Measurements from ENCODE around the gene DDX49.

Gene DDX49

GRCh38 chr19:18895824-18896341, 23.6 kb upstream of the DDX49 start, which contains the start of gene CERS1:
Gene CERS1, minus strand, starts transcription at chr19:18896158. Its CDS starts 86 bp downstream, at chr19:18896072.
- H3K4ac ChIP-seq (ENCODE audit: low read length): peak within 1 kb of the TSS; percentile 37
- peaks cover 2% of the 10 kb centered on the region for H3K79me1 ChIP-seq (ENCODE audit: low read depth, low read length)
- no CpG with 5 or more reads among the region's 89 CpGs for WGBS, 2 donors (ENCODE audit: extremely low coverage in 2 of 2, insufficient read length in 2 of 2, insufficient replicate concordance in 1 of 2)
- peak within 1 kb of the TSS; percentile 90 for H2BK12ac ChIP-seq (ENCODE audit: low read length)
- peak within 1 kb of the TSS; percentile 79 for H2BK15ac ChIP-seq (ENCODE audit: low read length)
- H3K23ac ChIP-seq (ENCODE audit: low read depth, low read length, poor library complexity): peak within 1 kb of the TSS; percentile 80
- peaks cover 12 to 25% of the 10 kb centered on the region in 2 donors for H3K4me1 ChIP-seq (ENCODE audit: control insufficient read depth in 2 of 2, insufficient read depth in 1 of 2, low read depth in 1 of 2, low read length in 2 of 2)
- peak within 1 kb of the TSS; percentile 96 for H3K9ac ChIP-seq (ENCODE audit: low read depth, low read length, poor library complexity)
- peak within 1 kb of the TSS; percentile 87 for H2BK120ac ChIP-seq (ENCODE audit: low read depth, low read length)
- H4K91ac ChIP-seq (ENCODE audit: low read depth, low read length, poor library complexity): no peak within 1 kb of the TSS
- H3K14ac ChIP-seq (ENCODE audit: low read length): peak within 1 kb of the TSS; percentile 94
- H3K9me3 ChIP-seq (replicated peaks in 1 of 2; ENCODE audit: control insufficient read depth in 2 of 2, insufficient read depth in 1 of 2, low read depth in 1 of 2, low read length in 2 of 2): peaks cover 0 to 4% of the 10 kb centered on the region in 2 donors
- H3K36me3 ChIP-seq (replicated peaks in 1 of 2; ENCODE audit: control insufficient read depth in 2 of 2, insufficient read depth in 2 of 2, low read length in 2 of 2): peaks cover 10 to 44% of the 10 kb centered on the region in 2 donors
- H2AK5ac ChIP-seq (ENCODE audit: low read depth, low read length): peak within 1 kb of the TSS; percentile 92
- peak; percentile 54 for DNase-seq (ENCODE audit: low spot score)
- H3K4me3 ChIP-seq (ENCODE audit: low read length in 2 of 2): peak within 1 kb of the TSS; percentile 84 to 98
- peak within 1 kb of the TSS; percentile 91 for H2AFZ ChIP-seq (ENCODE audit: low read length)
- peak within 1 kb of the TSS; percentile 82 for H2BK5ac ChIP-seq (ENCODE audit: low read length)
- H3K27ac ChIP-seq (replicated peaks; ENCODE audit: low read length): no peak within 1 kb of the TSS
- peak within 1 kb of the TSS; percentile 91 for H3K4me2 ChIP-seq (ENCODE audit: insufficient read depth, low read length, poor library complexity, severe bottlenecking)
- peaks cover 0 to 6% (median 0%) of the 10 kb centered on the region in 3 experiments for H3K27me3 ChIP-seq (ENCODE audit: control insufficient read depth in 3 of 3, insufficient read depth in 3 of 3, low read depth in 1 of 3, low read length in 3 of 3)
- peak within 1 kb of the TSS; percentile 82 for H4K8ac ChIP-seq (ENCODE audit: low read depth, low read length)
- peak within 1 kb of the TSS; percentile 98 for H3K18ac ChIP-seq (ENCODE audit: low read length)

GRCh38 chr19:18896421-18896841, 23.1 kb upstream of the DDX49 start:
- Histone ChIP-seq H2BK12ac (ENCODE audit: low read length) (peak overlapping the region; percentile 90), H3K18ac (ENCODE audit: low read length) (peak overlapping the region; percentile 98), H3K4me1 (ENCODE audit: control insufficient read depth in 2 of 2, insufficient read depth in 1 of 2, low read depth in 1 of 2, low read length in 2 of 2) (peaks cover 12 to 25% of the 10 kb centered on the region in 2 donors), H3K27ac (replicated peaks; ENCODE audit: low read length) (no peak overlapping the region), H3K27me3 (ENCODE audit: control insufficient read depth in 3 of 3, insufficient read depth in 3 of 3, low read depth in 1 of 3, low read length in 3 of 3) (peaks cover 0 to 6% (median 0%) of the 10 kb centered on the region in 3 experiments), H3K36me3 (replicated peaks in 1 of 2; ENCODE audit: control insufficient read depth in 2 of 2, insufficient read depth in 2 of 2, low read length in 2 of 2) (peaks cover 15 to 44% of the 10 kb centered on the region in 2 donors), H3K23ac (ENCODE audit: low read depth, low read length, poor library complexity) (peak overlapping the region; percentile 80), H2AFZ (ENCODE audit: low read length) (peak overlapping the region; percentile 66), H2BK120ac (ENCODE audit: low read depth, low read length) (peak overlapping the region; percentile 87), H3K79me1 (ENCODE audit: low read depth, low read length) (no peaks in the 10 kb centered on the region), H2BK5ac (ENCODE audit: low read length) (peak overlapping the region; percentile 82), H2AK5ac (ENCODE audit: low read depth, low read length) (peak overlapping the region; percentile 92), H4K91ac (ENCODE audit: low read depth, low read length, poor library complexity) (no peak overlapping the region), H3K4me2 (ENCODE audit: insufficient read depth, low read length, poor library complexity, severe bottlenecking) (peak overlapping the region; percentile 49), H3K4me3 (ENCODE audit: low read length in 2 of 2) (peak overlapping the region in 1 of 2 donors; percentile 71), H3K14ac (ENCODE audit: low read length) (peak overlapping the region; percentile 94), H3K4ac (ENCODE audit: low read length) (peak overlapping the region; percentile 37), H3K9ac (ENCODE audit: low read depth, low read length, poor library complexity) (peak overlapping the region; percentile 88), H3K9me3 (replicated peaks in 1 of 2; ENCODE audit: control insufficient read depth in 2 of 2, insufficient read depth in 1 of 2, low read depth in 1 of 2, low read length in 2 of 2) (peaks cover 0 to 7% of the 10 kb centered on the region in 2 donors), H4K8ac (ENCODE audit: low read depth, low read length) (peak overlapping the region; percentile 82), H2BK15ac (ENCODE audit: low read length) (peak overlapping the region; percentile 58)
- DNase-seq (ENCODE audit: low spot score): no peak
- no CpG with 5 or more reads among the region's 33 CpGs for WGBS, 2 donors (ENCODE audit: extremely low coverage in 2 of 2, insufficient read length in 2 of 2, insufficient replicate concordance in 1 of 2)

- H3K27ac ChIP-seq (replicated peaks; ENCODE audit: low read length): no peak overlapping the region
- H3K27me3 ChIP-seq (ENCODE audit: control insufficient read depth in 3 of 3, insufficient read depth in 3 of 3, low read depth in 1 of 3, low read length in 3 of 3): peaks cover 0 to 6% (median 0%) of the 10 kb centered on the region in 3 experiments
- H3K4me3 ChIP-seq (ENCODE audit: low read length in 2 of 2): peak overlapping the region in 1 of 2 donors; percentile 4
- H4K8ac ChIP-seq (ENCODE audit: low read depth, low read length): no peak overlapping the region
- no peak overlapping the region for H3K14ac ChIP-seq (ENCODE audit: low read length)
- peak overlapping the region; percentile 79 for H2BK15ac ChIP-seq (ENCODE audit: low read length)
- H2AFZ ChIP-seq (ENCODE audit: low read length): no peak overlapping the region
- H2BK5ac ChIP-seq (ENCODE audit: low read length): peak overlapping the region; percentile 82
- no peak overlapping the region for H2BK12ac ChIP-seq (ENCODE audit: low read length)
- peak overlapping the region; percentile 69 for H3K23ac ChIP-seq (ENCODE audit: low read depth, low read length, poor library complexity)
- DNase-seq (ENCODE audit: low spot score): no peak
- no peak overlapping the region for H3K4me2 ChIP-seq (ENCODE audit: insufficient read depth, low read length, poor library complexity, severe bottlenecking)
- H3K79me1 ChIP-seq (ENCODE audit: low read depth, low read length): no peaks in the 10 kb centered on the region
- H3K4me1 ChIP-seq (ENCODE audit: control insufficient read depth in 2 of 2, insufficient read depth in 1 of 2, low read depth in 1 of 2, low read length in 2 of 2): peaks cover 12 to 25% of the 10 kb centered on the region in 2 donors
- H3K36me3 ChIP-seq (replicated peaks in 1 of 2; ENCODE audit: control insufficient read depth in 2 of 2, insufficient read depth in 2 of 2, low read length in 2 of 2): peaks cover 14 to 40% of the 10 kb centered on the region in 2 donors
- peak overlapping the region; percentile 92 for H2AK5ac ChIP-seq (ENCODE audit: low read depth, low read length)
- H3K9ac ChIP-seq (ENCODE audit: low read depth, low read length, poor library complexity): peak overlapping the region; percentile 50
- peak overlapping the region; percentile 65 for H3K18ac ChIP-seq (ENCODE audit: low read length)
- peaks cover 0 to 8% of the 10 kb centered on the region in 2 donors for H3K9me3 ChIP-seq (replicated peaks in 1 of 2; ENCODE audit: control insufficient read depth in 2 of 2, insufficient read depth in 1 of 2, low read depth in 1 of 2, low read length in 2 of 2)
- no peak overlapping the region for H4K91ac ChIP-seq (ENCODE audit: low read depth, low read length, poor library complexity)
- no peak overlapping the region for H3K4ac ChIP-seq (ENCODE audit: low read length)
- no peak overlapping the region for H2BK120ac ChIP-seq (ENCODE audit: low read depth, low read length)
- no CpG with 5 or more reads among the region's 25 CpGs for WGBS, 2 donors (ENCODE audit: extremely low coverage in 2 of 2, insufficient read length in 2 of 2, insufficient replicate concordance in 1 of 2)
Measured at GRCh38 chr19:18897094-18898029, 22.2 kb upstream of the DDX49 start.

All from neuronal stem cell (in vitro differentiated cells).